IPS-15b (cell line): ENCODE data around the gene PIEZO2.

Experiments
- H3K27me3 ChIP-seq: one replicate; pipeline ENCODE4 v1.6.1; 2013; ENCODE audit warnings: low read length; ENCODE audit not compliant: control insufficient read depth, insufficient read depth
- H3K36me3 ChIP-seq: one replicate; pipeline ENCODE4 v1.6.1; 2013; ENCODE audit warnings: low read length; ENCODE audit not compliant: control insufficient read depth, insufficient read depth
- H3K4me1 ChIP-seq: one replicate; pipeline ENCODE4 v1.6.1; 2013; ENCODE audit warnings: mild to moderate bottlenecking, low read length; ENCODE audit not compliant: control insufficient read depth, insufficient read depth
- H3K4me3 ChIP-seq: one replicate; pipeline ENCODE4 v1.5.1; 2013; ENCODE audit warnings: low read depth, low read length
- H3K9ac ChIP-seq: one replicate; pipeline ENCODE4 v1.6.1; 2013; ENCODE audit warnings: low read depth, mild to moderate bottlenecking, low read length
- H3K9me3 ChIP-seq: one replicate; pipeline ENCODE4 v1.6.1; 2013; ENCODE audit warnings: mild to moderate bottlenecking, low read length; ENCODE audit not compliant: control insufficient read depth, insufficient read depth

The PIEZO2 gene

DNA sequence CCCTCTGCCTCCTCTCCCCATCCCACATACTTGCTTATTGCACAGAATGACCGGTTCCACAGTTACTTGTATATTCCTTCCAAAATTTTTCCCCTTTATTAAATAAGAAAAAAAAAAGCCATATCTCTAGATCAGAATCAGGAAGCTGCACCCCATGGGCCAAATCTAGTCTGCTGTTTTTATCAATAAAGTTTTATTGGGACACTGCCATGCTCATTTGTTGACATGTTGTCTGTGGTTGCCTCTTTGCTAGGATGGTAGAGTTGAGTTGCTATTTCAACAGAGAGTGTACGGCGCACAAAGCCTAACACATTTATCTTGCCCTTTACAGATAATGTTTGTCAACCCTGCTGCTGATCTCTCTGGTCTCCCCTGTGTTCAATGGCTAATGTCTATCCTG is 15.8 kb upstream of the PIEZO2 start:
- Histone ChIP-seq H3K9me3 (no peaks in the 10 kb centered on the region), H3K27me3 (peaks cover 68% of the 10 kb centered on the region), H3K36me3 (no peaks in the 10 kb centered on the region), H3K4me1 (peaks cover 5% of the 10 kb centered on the region), H3K4me3 (no peak overlapping the region), H3K9ac (no peak overlapping the region)

DNA sequence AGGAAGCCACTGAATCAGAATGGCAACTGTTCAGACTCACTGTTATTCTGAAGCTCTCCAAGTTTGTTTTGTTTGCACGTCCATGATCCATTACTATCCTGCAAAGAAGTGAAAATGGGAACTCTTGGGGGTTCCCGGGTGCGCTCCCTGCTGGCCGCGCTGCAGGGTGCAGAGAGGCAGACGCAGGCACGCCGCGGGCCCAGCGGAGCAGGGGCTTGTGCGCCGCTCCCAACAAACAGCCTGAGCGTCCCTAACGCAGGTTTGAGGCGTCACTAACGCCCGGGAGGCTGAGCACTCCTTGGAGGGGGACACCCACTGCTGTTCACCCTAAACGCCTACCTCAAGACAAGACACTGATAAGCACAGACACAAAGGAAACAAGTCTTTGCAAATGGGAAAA is 14.3 kb upstream of the PIEZO2 start:
- Histone ChIP-seq H3K4me3 (no peak overlapping the region), H3K27me3 (peaks cover 71% of the 10 kb centered on the region), H3K9ac (no peak overlapping the region), H3K9me3 (no peaks in the 10 kb centered on the region), H3K4me1 (peaks cover 5% of the 10 kb centered on the region), H3K36me3 (no peaks in the 10 kb centered on the region)

DNA sequence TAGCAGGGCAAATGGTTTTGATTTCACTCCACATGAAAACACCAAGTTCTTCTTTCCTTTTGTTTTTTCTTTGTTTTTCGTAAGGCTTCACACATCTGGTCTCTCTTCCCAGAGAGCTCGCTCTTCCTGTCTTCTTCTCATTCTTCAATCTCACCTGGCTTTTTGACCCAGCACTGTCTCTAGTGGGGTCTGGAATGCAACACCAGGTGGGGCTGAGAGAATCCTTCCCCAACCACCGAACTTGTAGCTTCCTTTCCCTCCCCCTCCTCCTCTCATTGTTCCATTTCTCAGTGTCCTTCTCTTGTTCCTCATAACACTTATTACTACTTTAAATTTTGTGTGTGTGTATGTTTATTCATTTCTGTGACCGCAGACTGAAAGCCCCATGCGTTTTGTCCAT is 13.5 kb upstream of the PIEZO2 start:
- peaks cover 70% of the 10 kb centered on the region for H3K27me3 ChIP-seq
- no peaks in the 10 kb centered on the region for H3K36me3 ChIP-seq
- H3K4me3 ChIP-seq: no peak overlapping the region
- peaks cover 5% of the 10 kb centered on the region for H3K4me1 ChIP-seq
- no peak overlapping the region for H3K9ac ChIP-seq
- H3K9me3 ChIP-seq: no peaks in the 10 kb centered on the region

GRCh38 chr18:11162462-11162861 is 13.1 kb upstream of the PIEZO2 start:
- peaks cover 5% of the 10 kb centered on the region for H3K4me1 ChIP-seq
- H3K9ac ChIP-seq: no peak overlapping the region
- no peaks in the 10 kb centered on the region for H3K9me3 ChIP-seq
- no peak overlapping the region for H3K4me3 ChIP-seq
- peaks cover 66% of the 10 kb centered on the region for H3K27me3 ChIP-seq
- no peaks in the 10 kb centered on the region for H3K36me3 ChIP-seq

DNA sequence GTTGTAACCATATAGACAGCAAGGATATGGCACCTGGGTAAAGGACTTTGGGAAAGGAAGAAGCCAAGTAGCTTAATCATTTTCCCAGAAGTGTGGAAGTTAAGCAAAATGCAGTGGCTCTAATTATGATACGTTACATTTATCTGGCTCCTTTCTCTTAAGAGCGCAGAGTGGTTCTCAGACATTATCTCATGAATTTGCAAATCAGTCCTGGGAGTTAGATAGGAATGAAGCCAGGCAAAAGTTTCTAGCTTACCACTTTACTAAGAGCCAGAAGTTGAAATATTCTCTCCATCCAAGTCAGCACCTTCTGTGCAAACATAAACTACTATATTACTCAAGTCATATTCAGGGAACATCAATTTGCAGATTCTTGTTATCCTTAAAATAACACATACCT is 10.9 kb upstream of the PIEZO2 start:
- no peak overlapping the region for H3K4me3 ChIP-seq
- H3K27me3 ChIP-seq: peaks cover 50% of the 10 kb centered on the region
- H3K4me1 ChIP-seq: peaks cover 5% of the 10 kb centered on the region
- H3K9ac ChIP-seq: no peak overlapping the region
- no peaks in the 10 kb centered on the region for H3K9me3 ChIP-seq
- no peaks in the 10 kb centered on the region for H3K36me3 ChIP-seq

GRCh38 chr18:11159844-11160243 is 10.5 kb upstream of the PIEZO2 start:
- no peak overlapping the region for H3K4me3 ChIP-seq
- H3K9ac ChIP-seq: no peak overlapping the region
- H3K27me3 ChIP-seq: peaks cover 45% of the 10 kb centered on the region
- H3K4me1 ChIP-seq: peaks cover 5% of the 10 kb centered on the region
- no peaks in the 10 kb centered on the region for H3K36me3 ChIP-seq
- no peaks in the 10 kb centered on the region for H3K9me3 ChIP-seq

GRCh38 chr18:11156978-11157377 is 7.6 kb upstream of the PIEZO2 start:
- no peak overlapping the region for H3K9ac ChIP-seq
- no peaks in the 10 kb centered on the region for H3K36me3 ChIP-seq
- H3K4me1 ChIP-seq: no peaks in the 10 kb centered on the region
- H3K9me3 ChIP-seq: no peaks in the 10 kb centered on the region
- peaks cover 17% of the 10 kb centered on the region for H3K27me3 ChIP-seq
- no peak overlapping the region for H3K4me3 ChIP-seq

GRCh38 chr18:11155034-11155759 is 5.8 kb upstream of the PIEZO2 start:
- peaks cover 3% of the 10 kb centered on the region for H3K4me1 ChIP-seq
- no peak overlapping the region for H3K9ac ChIP-seq
- no peaks in the 10 kb centered on the region for H3K9me3 ChIP-seq
- no peak overlapping the region for H3K4me3 ChIP-seq
- H3K27me3 ChIP-seq: peaks cover 21% of the 10 kb centered on the region
- H3K36me3 ChIP-seq: no peaks in the 10 kb centered on the region

DNA sequence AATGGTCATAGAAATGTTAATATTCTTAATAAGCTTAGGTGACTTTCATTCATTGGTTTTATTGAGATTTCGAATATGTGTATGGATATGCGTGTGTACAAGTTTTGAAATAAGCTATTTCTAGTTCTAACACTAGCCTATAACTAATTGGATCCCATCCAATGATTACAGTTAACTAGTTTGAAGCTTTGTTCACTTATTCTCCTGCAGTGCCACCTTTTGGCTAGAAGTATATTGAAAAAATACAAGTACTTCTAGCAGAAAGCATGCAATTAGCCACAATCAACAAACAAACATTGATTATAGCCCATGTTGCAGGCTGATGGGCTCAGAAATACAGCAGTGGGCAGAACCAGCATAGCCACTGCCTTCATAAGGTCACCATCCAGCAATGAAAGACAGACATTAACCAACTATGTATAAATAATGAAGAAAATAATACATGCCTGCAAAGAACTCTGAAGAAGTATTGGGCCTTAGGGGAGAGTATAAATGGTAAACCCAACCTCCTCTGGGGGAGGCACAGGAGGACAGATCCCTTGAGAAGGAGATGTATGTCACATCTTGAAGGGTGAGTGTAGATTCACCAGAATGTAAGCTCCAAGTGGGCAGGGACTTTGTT is 5.1 kb upstream of the PIEZO2 start:
- Histone ChIP-seq H3K27me3 (peaks cover 24% of the 10 kb centered on the region), H3K4me3 (no peak overlapping the region), H3K9ac (no peak overlapping the region), H3K36me3 (no peaks in the 10 kb centered on the region), H3K9me3 (no peaks in the 10 kb centered on the region), H3K4me1 (peaks cover 3% of the 10 kb centered on the region)

- Histone ChIP-seq H3K9ac (no peak overlapping the region), H3K36me3 (no peaks in the 10 kb centered on the region), H3K4me3 (no peak overlapping the region), H3K4me1 (peaks cover 3% of the 10 kb centered on the region), H3K9me3 (no peaks in the 10 kb centered on the region), H3K27me3 (peaks cover 32% of the 10 kb centered on the region)
Measured at GRCh38 chr18:11153097-11153496, 3.7 kb upstream of the PIEZO2 start.

- H3K36me3 ChIP-seq: no peaks in the 10 kb centered on the region
- peak overlapping the region; percentile 60 for H3K4me3 ChIP-seq
- H3K27me3 ChIP-seq: peaks cover 57% of the 10 kb centered on the region
- H3K9me3 ChIP-seq: no peaks in the 10 kb centered on the region
- no peak overlapping the region for H3K9ac ChIP-seq
- H3K4me1 ChIP-seq: peaks cover 5% of the 10 kb centered on the region
Measured at GRCh38 chr18:11150271-11150615, 874 bp upstream of the PIEZO2 start.

- Histone ChIP-seq H3K27me3 (peaks cover 65% of the 10 kb centered on the region), H3K4me3 (peak overlapping the region; percentile 60), H3K9ac (no peak overlapping the region), H3K9me3 (no peaks in the 10 kb centered on the region), H3K4me1 (peaks cover 5% of the 10 kb centered on the region), H3K36me3 (no peaks in the 10 kb centered on the region)
Measured at GRCh38 chr18:11148680-11149440, 509 bp downstream of the PIEZO2 start.
